WTC11 (cell line): Measurements from ENCODE around the gene MOSMO. TPM values are rescaled to one million over a fixed set of nuclear protein-coding genes. Genes with fewer than 3 reads are reported as not detected.
A peak's percentile ranks its signal among the peaks of the same experiment; 100 is the strongest.

Experiments used
- ATAC-seq: fragments of 200-7000 bp; cut with Tn5 transposase; 2 replicates; pipeline ENCODE4 v1.10.0; 2021; ENCODE audit warnings: mild to moderate bottlenecking, moderate library complexity
- CTCF ChIA-PET: fragments of 300-600 bp; sonication (Branson Sonifier 250); formaldehyde crosslinking; loops from one replicate; lab custom pipeline; 2021; ENCODE audit warnings: antibody characterized with exemption; lab: Charles Lee
- POLR2A ChIA-PET: fragments of 350-600 bp; sonication (Branson Sonifier 250); formaldehyde crosslinking; loops from one replicate; lab custom pipeline; 2021; ENCODE audit warnings: antibody characterized with exemption; lab: Charles Lee
- DNase-seq: peaks from one replicate; pipeline ENCODE4 v3.0.0; 2021; ENCODE audit warnings: low spot score
- H3K27ac Mint-ChIP-seq: 2 replicates; pipeline ENCODE4 v1.8.0; 2021; ENCODE audit warnings: mixed read lengths
- H3K27me3 Mint-ChIP-seq: 2 replicates; pipeline ENCODE4 v1.8.0; 2021; ENCODE audit warnings: low read depth, mild to moderate bottlenecking, moderate library complexity, mixed read lengths
- H3K36me3 Mint-ChIP-seq: 2 replicates; pipeline ENCODE4 v1.8.0; 2021; ENCODE audit warnings: mixed read lengths
- H3K4me1 Mint-ChIP-seq: 2 replicates; pipeline ENCODE4 v1.8.0; 2022; ENCODE audit warnings: mixed read lengths
- H3K4me3 Mint-ChIP-seq: 2 replicates; pipeline ENCODE4 v1.8.0; 2021; ENCODE audit warnings: mild to moderate bottlenecking, moderate library complexity, mixed read lengths
- H3K9me3 Mint-ChIP-seq: 2 replicates; pipeline ENCODE4 v1.8.0; 2021; ENCODE audit warnings: mixed read lengths
- AR ChIP-seq: fragments of 250-450 bp; sonication (Bioruptor Pico); IDR thresholded peaks from 2 replicates; pipeline ENCODE4 v1.9.0; 2021; ENCODE audit warnings: mild to moderate bottlenecking
- ARID4B ChIP-seq: sonication (generic); formaldehyde crosslinking; IDR thresholded peaks from 2 replicates; pipeline ENCODE4 v1.8.0; 2023; ENCODE audit warnings: missing genetic modification reagents, mild to moderate bottlenecking, borderline replicate concordance
- ATF1 ChIP-seq: sonication (generic); formaldehyde crosslinking; IDR thresholded peaks from 2 replicates; pipeline ENCODE4 v1.8.1; 2023; ENCODE audit warnings: mild to moderate bottlenecking, moderate library complexity, missing genetic modification reagents
- ATF3 ChIP-seq: sonication (generic); formaldehyde crosslinking; conservative IDR thresholded peaks from 2 replicates; pipeline ENCODE4 v1.8.1; 2022; ENCODE audit warnings: mild to moderate bottlenecking, missing genetic modification reagents
- ELF4 ChIP-seq: sonication (generic); formaldehyde crosslinking; IDR thresholded peaks from 2 replicates; pipeline ENCODE4 v1.8.1; 2022; ENCODE audit warnings: low read depth, mild to moderate bottlenecking, moderate library complexity, missing genetic modification reagents
- IRF2 ChIP-seq: sonication (generic); formaldehyde crosslinking; IDR thresholded peaks from 2 replicates; pipeline ENCODE4 v1.8.0; 2022; ENCODE audit warnings: low read depth, missing genetic modification reagents, borderline replicate concordance
- JUN ChIP-seq: sonication (generic); formaldehyde crosslinking; IDR thresholded peaks from 2 replicates; pipeline ENCODE4 v1.8.0; 2023; ENCODE audit warnings: mild to moderate bottlenecking, missing genetic modification reagents
- MYBL2 ChIP-seq: sonication (generic); formaldehyde crosslinking; IDR thresholded peaks from 2 replicates; pipeline ENCODE4 v1.8.1; 2023; ENCODE audit warnings: mild to moderate bottlenecking, moderate library complexity, missing genetic modification reagents
- NFATC4 ChIP-seq: fragments of 250-450 bp; sonication (Bioruptor Pico); IDR thresholded peaks from 2 replicates; pipeline ENCODE4 v1.9.0; 2021; ENCODE audit warnings: mild to moderate bottlenecking
- OVOL2 ChIP-seq: fragments of 250-450 bp; sonication (Bioruptor Pico); IDR thresholded peaks from 2 replicates; pipeline ENCODE4 v1.9.0; 2021; ENCODE audit warnings: mild to moderate bottlenecking, borderline replicate concordance
- PRRX2 ChIP-seq: fragments of 250-450 bp; sonication (Bioruptor Pico); IDR thresholded peaks from 2 replicates; pipeline ENCODE4 v1.8.0; 2021; ENCODE audit warnings: mild to moderate bottlenecking
- TCF7 ChIP-seq: sonication (generic); formaldehyde crosslinking; IDR thresholded peaks from 2 replicates; pipeline ENCODE4 v1.8.0; 2022; ENCODE audit warnings: mild to moderate bottlenecking, low read depth, missing genetic modification reagents, moderate library complexity
- TEAD4 ChIP-seq: sonication (generic); formaldehyde crosslinking; IDR thresholded peaks from 2 replicates; pipeline ENCODE4 v1.8.0; 2022; ENCODE audit warnings: mild to moderate bottlenecking, missing genetic modification reagents
- ZNF423 ChIP-seq: fragments of 250-450 bp; sonication (Bioruptor Pico); IDR thresholded peaks from 2 replicates; pipeline ENCODE4 v2.1.2; 2022; ENCODE audit warnings: mild to moderate bottlenecking, moderate library complexity
- ZNF512 ChIP-seq: sonication (generic); formaldehyde crosslinking; IDR thresholded peaks from 2 replicates; pipeline ENCODE4 v1.8.1; 2022; ENCODE audit warnings: missing genetic modification reagents, borderline replicate concordance
- ZNF532 ChIP-seq: fragments of 250-450 bp; sonication (Bioruptor Pico); IDR thresholded peaks from 2 replicates; pipeline ENCODE4 v1.9.0; 2021; ENCODE audit warnings: mild to moderate bottlenecking, borderline replicate concordance
- ZNF671 ChIP-seq: fragments of 250-450 bp; sonication (Bioruptor Pico); IDR thresholded peaks from 2 replicates; pipeline ENCODE4 v1.8.0; 2021; ENCODE audit warnings: mild to moderate bottlenecking
- total RNA-seq: library from RNA; stranded (reverse); gene quantifications from 3 replicates; pipeline ENCODE4 v1.2.3, GENCODE V29; 2021

The MOSMO gene
- total RNA-seq, 1 experiment from 2014 or later, result 10.7 TPM

- DNase-seq (no peak), ATAC-seq (no peak)
- H3K27me3 Mint-ChIP-seq, result no peaks in the 10 kb centered on the region
- peak overlapping the region; percentile 9 for H3K27ac Mint-ChIP-seq
- CTCF ChIA-PET, result interaction anchor here (0.8 to 1.0 kb wide), 2 partner anchors 90 to 201 kb away, joined by 3 to 4 read pairs; no protein-coding TSS in a partner anchor
- peaks cover 5% of the 10 kb centered on the region; the same call in 1 of the 2 replicates for H3K4me1 Mint-ChIP-seq
- TF ChIP-seq TCF7 (CRISPR knock-in tag) (no peak), TEAD4 (CRISPR knock-in tag) (no peak), ATF1 (CRISPR knock-in tag) (no peak), ZNF423 (no peak), ZNF532 (CRISPR knock-in tag) (no peak), OVOL2 (CRISPR knock-in tag) (no peak), AR (CRISPR knock-in tag) (no peak), PRRX2 (CRISPR knock-in tag) (no peak), ELF4 (CRISPR knock-in tag) (no peak), IRF2 (CRISPR knock-in tag) (no peak), ZNF671 (no peak), ZNF512 (no peak), NFATC4 (CRISPR knock-in tag) (no peak), ARID4B (CRISPR knock-in tag) (no peak), ATF3 (no peak), JUN (CRISPR knock-in tag) (no peak), MYBL2 (no peak)
- no peak overlapping the region for H3K4me3 Mint-ChIP-seq
- POLR2A ChIA-PET, result no interaction called here
- no peaks in the 10 kb centered on the region for H3K9me3 Mint-ChIP-seq
- peaks cover 22% of the 10 kb centered on the region for H3K36me3 Mint-ChIP-seq
Observed at GRCh38 chr16:21987498-21987897, 20.4 kb upstream of the MOSMO start.
